Tibial nerve (tissue), 4 donors: Measurements from ENCODE around the gene AGBL3.

ENCODE experiments used
- EP300 ChIP-seq, 2 donors: sonication (generic); formaldehyde crosslinking; IDR thresholded peaks; one replicate each; pipeline ENCODE4 v1.6.1; 2017; ENCODE audit warnings: antibody characterized with exemption in 2 of 2, mild to moderate bottlenecking in 1 of 2
- POLR2A ChIP-seq, 2 donors: fragments of 450-650 bp; IDR thresholded peaks; one replicate each; pipeline ENCODE4 v1.6.1; 2017; ENCODE audit warnings: antibody characterized with exemption in 2 of 2, mild to moderate bottlenecking in 2 of 2, moderate library complexity in 2 of 2
- TF ChIP-seq, protein P1 (sequence below), 5 experiments: fragments of 200-600 bp in 3 of 5; fragments of 450-650 bp in 2 of 5; sonication (generic) in 3 of 5; IDR thresholded peaks; one replicate each; pipeline ENCODE4 v1.5.1; 2016 to 2019; ENCODE audit warnings: antibody characterized with exemption in 5 of 5, mild to moderate bottlenecking in 3 of 5, moderate library complexity in 2 of 5

DNA sequence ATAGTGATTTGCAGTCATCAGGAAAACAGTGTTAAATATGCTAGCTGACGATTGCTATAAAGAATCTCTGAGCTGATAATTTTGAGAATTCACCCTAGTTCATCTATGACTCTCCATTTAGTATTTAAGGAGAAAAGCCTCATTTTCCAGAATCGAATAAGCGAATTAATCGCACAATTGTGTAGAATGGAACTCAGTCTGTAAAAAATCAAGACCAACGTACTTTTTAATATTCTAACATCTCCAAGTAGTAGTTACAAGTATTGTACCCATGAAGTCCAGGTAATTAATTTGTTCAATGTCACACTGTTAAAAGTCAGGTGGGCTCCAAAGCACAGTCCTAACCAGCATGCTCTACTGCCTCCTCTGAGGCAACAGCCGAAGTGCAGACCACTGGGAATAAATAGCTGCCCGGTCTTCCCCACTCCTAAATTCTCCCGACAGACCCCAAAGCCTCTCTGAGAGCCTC lies 380 bp upstream of the AGBL3 start:
- TF ChIP-seq EP300 (IDR thresholded peaks at IDR 0.05): no peak
- TF ChIP-seq, protein P1, sequence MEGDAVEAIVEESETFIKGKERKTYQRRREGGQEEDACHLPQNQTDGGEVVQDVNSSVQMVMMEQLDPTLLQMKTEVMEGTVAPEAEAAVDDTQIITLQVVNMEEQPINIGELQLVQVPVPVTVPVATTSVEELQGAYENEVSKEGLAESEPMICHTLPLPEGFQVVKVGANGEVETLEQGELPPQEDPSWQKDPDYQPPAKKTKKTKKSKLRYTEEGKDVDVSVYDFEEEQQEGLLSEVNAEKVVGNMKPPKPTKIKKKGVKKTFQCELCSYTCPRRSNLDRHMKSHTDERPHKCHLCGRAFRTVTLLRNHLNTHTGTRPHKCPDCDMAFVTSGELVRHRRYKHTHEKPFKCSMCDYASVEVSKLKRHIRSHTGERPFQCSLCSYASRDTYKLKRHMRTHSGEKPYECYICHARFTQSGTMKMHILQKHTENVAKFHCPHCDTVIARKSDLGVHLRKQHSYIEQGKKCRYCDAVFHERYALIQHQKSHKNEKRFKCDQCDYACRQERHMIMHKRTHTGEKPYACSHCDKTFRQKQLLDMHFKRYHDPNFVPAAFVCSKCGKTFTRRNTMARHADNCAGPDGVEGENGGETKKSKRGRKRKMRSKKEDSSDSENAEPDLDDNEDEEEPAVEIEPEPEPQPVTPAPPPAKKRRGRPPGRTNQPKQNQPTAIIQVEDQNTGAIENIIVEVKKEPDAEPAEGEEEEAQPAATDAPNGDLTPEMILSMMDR (IDR thresholded peaks at IDR 0.05): no peak
- TF ChIP-seq POLR2A (IDR thresholded peaks at IDR 0.05): no peak
